Left ventricle myocardium inferior (tissue), 1 donor: Measurements from ENCODE around the gene HOXD4. TPM values are rescaled to one million over a fixed set of nuclear protein-coding genes. Genes with fewer than 3 reads are reported as not detected.

ENCODE experiments used
- DNase-seq: peaks from one replicate; pipeline ENCODE4 v3.0.0-alpha.2; 2020
- H3K27ac ChIP-seq: fragments of 200-600 bp; replicated peaks from 2 replicates; pipeline ENCODE4 v1.8.0; 2021
- H3K27me3 ChIP-seq: fragments of 200-600 bp; 2 replicates; pipeline ENCODE4 v1.8.0; 2021; ENCODE audit warnings: low read depth
- H3K36me3 ChIP-seq: fragments of 200-600 bp; 2 replicates; pipeline ENCODE4 v1.8.0; 2021
- H3K4me1 ChIP-seq: fragments of 200-600 bp; 2 replicates; pipeline ENCODE4 v1.8.0; 2021
- H3K4me3 ChIP-seq: fragments of 200-600 bp; 2 replicates; pipeline ENCODE4 v1.8.0; 2021; ENCODE audit warnings: mild to moderate bottlenecking, moderate library complexity
- H3K9me3 ChIP-seq: fragments of 200-600 bp; replicated peaks from 2 replicates; pipeline ENCODE4 v1.8.0; 2021
- intact Hi-C: fragments of 100-400 bp; cut with micrococcal nuclease; formaldehyde crosslinking; loops from one replicate; pipeline ENCODE4 v1.11.0; 2022
- total RNA-seq: library from RNA; stranded (reverse); fragmentation: NEBNext Ultra II Directional; extraction: Animal tissue kit (Norgen Biotek cat#: 25700); gene quantifications from one replicate; pipeline ENCODE4 v1.2.1, GENCODE V29; 2021
- TF ChIP-seq, protein P1 (sequence below): fragments of 200-600 bp; IDR thresholded peaks from 2 replicates; pipeline ENCODE4 v1.8.0; 2021; ENCODE audit warnings: antibody characterized with exemption, mild to moderate bottlenecking, borderline replicate concordance
- donor health status: DM: no; HTN: yes; CAD: no; lungs with severe emphysema.

The HOXD4 gene
- total RNA-seq, 1 donor from 2014 or later = not detected

DNA sequence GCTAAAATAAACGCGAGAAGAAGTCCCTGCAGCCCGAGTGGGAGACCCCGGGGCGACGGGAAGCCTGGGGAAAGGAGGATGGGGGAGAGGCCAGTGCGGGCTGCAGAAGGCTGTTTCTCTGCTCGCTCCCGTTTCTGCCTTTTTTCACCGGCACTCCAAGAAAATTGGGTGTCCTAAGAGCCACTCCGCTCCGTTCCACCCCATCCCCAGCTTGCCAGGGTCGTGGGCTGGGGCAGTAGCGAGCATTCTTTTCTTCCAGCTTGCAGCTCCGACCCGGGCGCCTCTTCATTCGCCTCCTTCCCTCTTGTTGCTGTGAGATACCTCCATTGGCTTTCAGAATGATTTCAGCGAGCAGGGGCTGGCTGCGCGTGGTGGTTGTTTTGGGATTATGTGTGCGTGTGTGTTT, 6.8 kb downstream of the HOXD4 start:
- intact Hi-C loops = no loop called here
- Histone ChIP-seq H3K27me3 (peaks cover 100% of the 10 kb centered on the region), H3K36me3 (no peaks in the 10 kb centered on the region), H3K27ac (no peak overlapping the region), H3K4me3 (peak overlapping the region; percentile 36), H3K9me3 (no peaks in the 10 kb centered on the region), H3K4me1 (peaks cover 40% of the 10 kb centered on the region)
- DNase-seq = no peak
- TF ChIP-seq, protein P1, sequence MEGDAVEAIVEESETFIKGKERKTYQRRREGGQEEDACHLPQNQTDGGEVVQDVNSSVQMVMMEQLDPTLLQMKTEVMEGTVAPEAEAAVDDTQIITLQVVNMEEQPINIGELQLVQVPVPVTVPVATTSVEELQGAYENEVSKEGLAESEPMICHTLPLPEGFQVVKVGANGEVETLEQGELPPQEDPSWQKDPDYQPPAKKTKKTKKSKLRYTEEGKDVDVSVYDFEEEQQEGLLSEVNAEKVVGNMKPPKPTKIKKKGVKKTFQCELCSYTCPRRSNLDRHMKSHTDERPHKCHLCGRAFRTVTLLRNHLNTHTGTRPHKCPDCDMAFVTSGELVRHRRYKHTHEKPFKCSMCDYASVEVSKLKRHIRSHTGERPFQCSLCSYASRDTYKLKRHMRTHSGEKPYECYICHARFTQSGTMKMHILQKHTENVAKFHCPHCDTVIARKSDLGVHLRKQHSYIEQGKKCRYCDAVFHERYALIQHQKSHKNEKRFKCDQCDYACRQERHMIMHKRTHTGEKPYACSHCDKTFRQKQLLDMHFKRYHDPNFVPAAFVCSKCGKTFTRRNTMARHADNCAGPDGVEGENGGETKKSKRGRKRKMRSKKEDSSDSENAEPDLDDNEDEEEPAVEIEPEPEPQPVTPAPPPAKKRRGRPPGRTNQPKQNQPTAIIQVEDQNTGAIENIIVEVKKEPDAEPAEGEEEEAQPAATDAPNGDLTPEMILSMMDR = no peak

DNA sequence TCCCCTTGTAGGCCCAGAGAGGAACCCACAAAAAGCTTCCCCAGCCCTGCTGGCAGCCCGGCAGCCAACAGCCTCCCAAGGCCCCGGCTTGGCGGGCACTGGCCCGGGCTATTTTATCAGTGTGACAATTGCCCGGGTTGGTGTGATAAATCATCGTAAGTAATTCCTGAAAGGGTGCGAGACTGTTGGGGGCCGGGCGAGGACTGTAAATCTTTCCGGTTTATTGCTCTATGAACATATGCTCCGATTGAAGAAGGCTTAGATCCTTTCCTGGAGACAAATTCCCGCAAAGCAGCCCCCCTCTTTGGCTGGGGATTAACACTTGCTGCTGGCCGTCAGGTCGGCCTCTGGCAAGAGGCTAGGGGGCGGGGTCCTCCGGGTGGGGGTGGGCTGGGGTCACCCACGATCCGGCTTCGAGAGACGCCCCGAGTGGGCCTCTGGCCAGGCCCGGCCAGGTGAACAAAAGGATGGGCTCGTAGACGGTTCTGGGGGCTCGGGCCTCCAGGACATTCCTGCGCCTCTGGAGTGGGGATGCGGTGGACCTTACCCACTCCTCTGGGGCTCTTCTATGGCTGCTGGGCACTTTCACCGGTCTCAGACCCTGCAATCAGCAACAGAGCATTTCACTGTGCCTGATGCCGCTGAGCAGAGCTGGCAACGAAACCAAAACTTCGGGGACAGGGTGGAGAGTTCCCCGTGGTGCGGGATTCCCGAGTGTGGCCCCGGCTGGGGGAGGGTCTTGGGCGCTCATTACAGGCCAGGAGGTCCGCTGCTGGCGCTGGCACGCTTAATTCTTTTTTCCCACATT, 7.7 kb downstream of the HOXD4 start:
- Histone ChIP-seq H3K9me3 (no peaks in the 10 kb centered on the region), H3K4me3 (no peak overlapping the region), H3K27ac (no peak overlapping the region), H3K4me1 (peaks cover 40% of the 10 kb centered on the region), H3K36me3 (no peaks in the 10 kb centered on the region), H3K27me3 (peaks cover 100% of the 10 kb centered on the region)
- no peak for DNase-seq
- intact Hi-C loops = no loop called here
- TF ChIP-seq, protein P1 = no peak

DNA sequence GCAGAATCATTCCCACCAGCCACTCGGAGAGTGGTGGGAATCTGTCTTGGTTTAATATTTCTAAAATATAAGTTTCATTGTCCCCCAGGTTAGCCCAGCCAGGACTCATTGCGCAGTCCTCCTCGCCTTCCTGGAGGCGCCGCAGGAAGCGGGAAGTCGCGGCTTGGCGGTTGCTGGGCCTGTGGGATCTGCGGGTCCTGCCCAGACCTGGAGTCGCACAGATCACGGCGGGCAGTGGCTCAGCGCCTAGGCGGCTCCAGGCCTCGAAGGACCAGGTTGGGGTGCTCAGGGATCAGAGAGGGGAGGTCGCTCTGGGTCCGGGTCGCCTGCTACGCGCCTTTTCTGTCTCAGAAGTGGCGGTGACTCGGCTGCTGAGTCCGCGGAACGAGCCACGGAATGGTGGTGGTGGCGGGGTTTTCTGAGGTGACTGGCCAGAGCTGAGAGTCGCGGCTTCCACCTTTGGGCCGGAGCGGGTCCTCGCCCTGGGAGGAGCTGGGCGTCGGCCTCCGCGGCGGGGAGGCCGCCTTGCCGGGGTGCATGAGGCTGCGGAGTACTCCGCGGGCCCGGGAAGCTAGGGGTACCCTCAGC, 8.4 kb downstream of the HOXD4 start:
- intact Hi-C loops = no loop called here
- H3K4me1 ChIP-seq = peaks cover 42% of the 10 kb centered on the region
- TF ChIP-seq, protein P1 = no peak

GRCh38 chr2:176160251-176160985, 9.1 kb downstream of the HOXD4 start:
- no peaks in the 10 kb centered on the region for H3K9me3 ChIP-seq
- peak overlapping the region; percentile 35 for H3K4me3 ChIP-seq
- no peak overlapping the region for H3K27ac ChIP-seq
- no peaks in the 10 kb centered on the region for H3K36me3 ChIP-seq
- intact Hi-C loops = no loop called here
- no peak for DNase-seq
- TF ChIP-seq, protein P1 = no peak
- peaks cover 48% of the 10 kb centered on the region for H3K4me1 ChIP-seq
- peaks cover 100% of the 10 kb centered on the region for H3K27me3 ChIP-seq

More for the DNA sequence above, 8.4 kb downstream of the HOXD4 start:
- Histone ChIP-seq H3K9me3 (no peaks in the 10 kb centered on the region), H3K36me3 (no peaks in the 10 kb centered on the region), H3K27ac (no peak overlapping the region), H3K4me3 (peak overlapping the region; percentile 35), H3K27me3 (peaks cover 100% of the 10 kb centered on the region)
- DNase-seq = no peak

DNA sequence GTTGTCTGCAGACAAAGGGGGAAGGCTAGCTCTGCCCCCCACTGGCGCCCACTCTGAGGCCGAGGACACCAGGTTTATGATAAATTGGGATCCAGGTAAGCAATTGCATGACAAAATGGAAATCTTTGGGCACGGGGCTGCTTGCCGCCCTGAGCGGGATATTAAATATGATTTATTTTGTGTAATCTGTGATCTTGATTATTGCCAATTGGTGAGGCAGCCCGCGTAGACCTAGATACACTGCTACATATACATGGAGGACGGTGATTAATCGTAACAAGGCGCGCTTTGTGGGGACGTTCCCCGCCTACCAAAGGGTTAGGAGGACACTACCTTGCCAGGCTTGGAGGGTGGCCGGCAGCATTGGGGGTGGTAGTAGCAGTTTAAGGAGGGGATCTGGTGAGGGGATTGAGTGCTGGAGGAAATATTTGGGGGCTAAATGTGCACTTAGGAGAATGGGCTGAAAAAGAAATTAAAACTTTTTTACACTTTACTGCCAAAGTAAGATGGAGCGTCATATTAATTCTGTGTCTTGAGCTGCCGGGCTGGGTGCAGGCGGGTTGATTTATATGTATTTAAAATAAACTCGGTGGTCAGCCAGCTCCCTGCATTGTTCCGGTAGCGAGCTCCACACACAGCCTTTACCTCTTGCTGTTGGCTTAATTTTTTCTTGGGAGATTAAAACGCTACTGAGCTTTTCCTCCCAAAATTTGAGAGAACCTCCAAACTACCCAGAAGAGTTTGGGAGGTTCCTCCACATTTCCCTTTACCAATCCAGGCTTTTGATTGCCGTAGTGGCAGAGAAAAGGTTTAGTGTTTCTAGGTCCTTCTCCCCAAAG, 9.9 kb downstream of the HOXD4 start:
- Histone ChIP-seq H3K4me3 (peak overlapping the region; percentile 35), H3K36me3 (no peaks in the 10 kb centered on the region), H3K27ac (no peak overlapping the region), H3K4me1 (peaks cover 49% of the 10 kb centered on the region), H3K27me3 (peaks cover 100% of the 10 kb centered on the region), H3K9me3 (no peaks in the 10 kb centered on the region)
- TF ChIP-seq, protein P1 = no peak
- intact Hi-C loops = no loop called here
- no peak for DNase-seq
